Occipital lobe (tissue), 2 donors: Measurements from ENCODE around the gene BLACAT1. TPM values are rescaled to one million over a fixed set of nuclear protein-coding genes. Genes with fewer than 3 reads are reported as not detected.

Experiments used
- DNase-seq: peaks from one replicate; lab custom pipeline; 2025; lab: John Stamatoyannopoulos, UW
- total RNA-seq: library from RNA; depleted of rRNA; stranded (reverse); fragments of >200 nt; gene quantifications from one replicate; pipeline ENCODE4 v1.2.3, GENCODE V29; 2014

BLACAT1 gene
- total RNA-seq, 1 donor from 2014 or later, result 0.94 TPM

GRCh38 chr1:205456868-205457745 is 1.3 kb upstream of the BLACAT1 start:
- DNase-seq, result no peak

- no peak for DNase-seq
Measured at GRCh38 chr1:205456383-205456867, 580 bp upstream of the BLACAT1 start.

- no peak for DNase-seq
Measured at GRCh38 chr1:205454903-205455335, 926 bp downstream of the BLACAT1 start.

DNA sequence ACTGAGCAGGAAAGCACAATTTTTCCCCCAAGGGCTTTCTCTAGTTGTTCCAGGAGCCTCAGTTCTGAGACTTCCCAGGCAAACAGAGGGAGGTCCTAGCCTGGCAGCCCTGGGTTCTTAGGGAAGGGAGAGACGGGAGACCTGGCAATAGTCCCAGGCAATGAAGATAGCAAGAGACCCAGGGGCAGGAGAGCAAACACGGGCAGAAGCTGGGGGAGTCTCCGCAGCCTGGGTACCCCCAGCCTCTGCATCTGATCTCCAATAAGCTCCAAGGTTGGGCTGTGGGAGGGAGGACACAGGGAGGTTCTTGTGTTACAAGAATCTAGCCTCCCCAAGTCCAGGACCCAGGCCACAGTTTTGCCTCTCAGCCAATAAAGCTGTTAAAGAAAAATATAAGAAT is 2.4 kb downstream of the BLACAT1 start:
- no peak for DNase-seq

DNA sequence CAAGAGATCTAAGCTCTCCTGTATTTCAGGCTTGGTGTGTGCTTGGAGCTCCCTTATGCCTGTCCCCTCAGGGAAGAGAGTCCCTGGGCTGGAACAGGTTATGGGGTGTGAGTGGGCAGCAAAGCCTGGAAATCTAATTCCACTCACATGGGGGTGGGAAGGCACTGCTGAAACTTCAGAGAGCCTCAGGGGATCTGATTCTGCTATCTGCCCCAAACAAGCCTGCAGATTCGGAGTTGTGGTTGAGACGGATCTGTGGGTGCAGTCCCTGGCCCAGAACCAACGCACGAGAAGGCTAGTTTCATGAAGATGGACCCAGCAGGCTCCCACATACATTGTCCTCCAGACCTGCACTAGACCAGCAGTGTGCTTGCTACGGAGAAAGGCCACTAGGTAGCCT is 2.9 kb downstream of the BLACAT1 start:
- no peak for DNase-seq

GRCh38 chr1:205452364-205452763 is 3.5 kb downstream of the BLACAT1 start:
- no peak for DNase-seq

DNA sequence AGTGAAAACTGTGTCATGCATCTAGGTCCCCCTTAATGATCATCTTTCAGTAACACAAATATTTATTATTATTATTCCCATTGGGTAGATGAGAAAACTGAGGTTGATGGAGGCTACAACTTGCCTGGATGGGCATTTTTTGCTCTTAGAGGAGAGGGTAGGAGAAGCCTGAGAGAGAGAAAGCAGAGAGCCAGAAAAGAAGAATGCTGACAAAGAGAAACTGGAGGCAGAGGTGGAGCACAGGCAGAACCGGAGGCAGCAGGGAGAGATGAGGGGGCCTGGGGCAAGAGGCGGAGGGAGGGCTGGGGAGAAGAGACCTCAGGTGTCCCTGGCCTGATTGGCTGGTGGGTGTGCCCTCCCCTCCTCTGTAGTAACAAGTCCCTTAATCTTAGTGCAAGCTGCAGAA is 4.1 kb downstream of the BLACAT1 start:
- DNase-seq, result no peak

DNA sequence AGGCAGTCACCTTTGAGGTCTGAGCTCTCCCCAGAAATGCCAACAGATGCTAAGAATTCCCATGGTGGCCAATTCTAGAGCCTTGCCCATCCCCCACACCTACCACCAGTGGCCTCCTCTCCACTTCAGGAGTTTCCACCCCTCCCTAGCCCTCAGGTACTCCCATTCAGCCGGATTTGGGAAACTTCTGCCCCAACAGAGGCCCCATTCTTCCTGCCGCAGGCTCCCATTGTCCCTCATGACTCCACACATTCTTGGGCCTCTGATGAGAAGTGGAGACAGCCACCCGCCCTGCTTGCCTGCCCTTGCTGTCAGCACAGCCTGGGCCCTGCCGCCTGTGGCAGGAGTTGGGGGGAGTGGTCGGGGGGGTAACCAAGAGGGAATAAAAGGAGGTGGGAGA is 4.6 kb downstream of the BLACAT1 start:
- DNase-seq, result no peak

DNA sequence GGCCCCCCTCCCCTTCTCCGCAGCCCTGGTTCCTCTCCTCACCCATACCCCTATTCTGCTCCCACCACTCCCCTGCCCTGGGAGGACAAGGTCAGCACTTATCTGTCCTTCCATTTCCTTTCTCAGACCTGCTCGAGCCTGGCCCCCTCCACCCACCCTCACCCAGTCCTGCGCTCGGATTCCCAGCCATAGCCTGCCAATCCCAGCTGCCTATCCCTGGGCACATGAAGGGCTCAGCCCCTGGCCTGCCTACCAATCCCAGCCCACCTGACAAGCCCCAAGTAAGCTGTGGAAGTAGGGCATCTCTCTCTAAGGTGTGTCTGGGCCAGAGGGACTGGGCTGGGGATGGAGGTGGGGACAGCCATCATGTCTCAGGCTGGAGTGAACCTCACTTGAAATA is 5.4 kb downstream of the BLACAT1 start:
- no peak for DNase-seq

DNA sequence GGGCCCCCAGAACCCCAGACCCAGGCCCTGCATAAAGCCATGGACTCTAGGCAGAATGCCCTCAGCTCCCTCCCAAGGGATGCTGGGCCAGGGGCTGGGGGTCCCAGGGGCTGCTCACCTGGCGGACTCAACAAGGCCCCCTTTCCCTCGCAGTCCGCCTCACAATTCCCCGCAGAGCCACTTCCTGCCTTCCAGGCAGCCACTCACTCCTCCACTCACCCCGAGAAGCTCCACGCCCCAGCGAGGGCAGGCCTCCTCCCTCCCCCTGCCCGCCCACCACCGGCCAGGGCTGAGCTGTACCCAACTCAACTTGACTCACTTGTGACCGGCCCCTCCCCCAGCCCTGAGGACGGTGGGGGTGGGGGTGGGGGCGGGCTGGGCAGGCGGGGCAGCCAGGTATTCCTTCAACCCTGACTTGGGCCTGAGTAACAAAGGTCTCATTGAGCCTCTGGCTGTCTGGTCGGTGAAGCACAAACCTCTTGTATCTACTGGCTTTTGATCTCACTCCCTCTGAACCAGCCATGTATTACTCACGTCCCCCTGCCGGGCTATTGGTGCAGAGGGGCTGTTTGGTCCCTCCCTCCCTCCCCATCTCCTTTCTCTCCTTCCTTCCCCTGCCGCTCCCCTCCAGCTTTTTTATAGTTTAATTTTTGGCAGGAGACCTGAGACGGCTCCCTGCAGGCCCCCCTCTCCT is 5.9 kb downstream of the BLACAT1 start:
- no peak for DNase-seq

DNA sequence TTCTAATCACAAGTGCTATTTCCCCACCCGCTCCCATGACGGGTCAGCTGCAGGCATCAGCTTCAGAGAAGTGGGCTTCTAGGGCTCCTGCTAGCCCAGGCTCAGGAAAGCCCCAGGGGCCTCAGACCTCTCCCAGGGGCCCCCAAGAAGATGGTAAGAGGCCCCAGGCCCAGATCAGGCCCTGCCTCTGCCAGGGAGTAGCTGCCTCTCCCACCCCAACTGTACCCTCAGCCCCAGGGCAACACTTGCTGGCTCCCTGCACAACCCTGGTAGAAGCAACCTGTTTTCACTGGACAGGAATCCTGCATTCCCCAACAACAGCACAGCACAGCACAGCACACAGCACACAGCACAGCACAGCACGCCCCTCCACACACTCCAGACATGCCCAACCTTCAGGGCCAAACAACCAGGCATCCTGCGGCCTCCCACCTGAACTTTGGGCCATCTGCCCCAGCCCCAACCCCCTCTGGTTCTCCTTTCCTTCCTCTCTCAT is 6.5 kb downstream of the BLACAT1 start:
- no peak for DNase-seq

- no peak for DNase-seq
Measured at GRCh38 chr1:205448540-205449253, 7.1 kb downstream of the BLACAT1 start.

DNA sequence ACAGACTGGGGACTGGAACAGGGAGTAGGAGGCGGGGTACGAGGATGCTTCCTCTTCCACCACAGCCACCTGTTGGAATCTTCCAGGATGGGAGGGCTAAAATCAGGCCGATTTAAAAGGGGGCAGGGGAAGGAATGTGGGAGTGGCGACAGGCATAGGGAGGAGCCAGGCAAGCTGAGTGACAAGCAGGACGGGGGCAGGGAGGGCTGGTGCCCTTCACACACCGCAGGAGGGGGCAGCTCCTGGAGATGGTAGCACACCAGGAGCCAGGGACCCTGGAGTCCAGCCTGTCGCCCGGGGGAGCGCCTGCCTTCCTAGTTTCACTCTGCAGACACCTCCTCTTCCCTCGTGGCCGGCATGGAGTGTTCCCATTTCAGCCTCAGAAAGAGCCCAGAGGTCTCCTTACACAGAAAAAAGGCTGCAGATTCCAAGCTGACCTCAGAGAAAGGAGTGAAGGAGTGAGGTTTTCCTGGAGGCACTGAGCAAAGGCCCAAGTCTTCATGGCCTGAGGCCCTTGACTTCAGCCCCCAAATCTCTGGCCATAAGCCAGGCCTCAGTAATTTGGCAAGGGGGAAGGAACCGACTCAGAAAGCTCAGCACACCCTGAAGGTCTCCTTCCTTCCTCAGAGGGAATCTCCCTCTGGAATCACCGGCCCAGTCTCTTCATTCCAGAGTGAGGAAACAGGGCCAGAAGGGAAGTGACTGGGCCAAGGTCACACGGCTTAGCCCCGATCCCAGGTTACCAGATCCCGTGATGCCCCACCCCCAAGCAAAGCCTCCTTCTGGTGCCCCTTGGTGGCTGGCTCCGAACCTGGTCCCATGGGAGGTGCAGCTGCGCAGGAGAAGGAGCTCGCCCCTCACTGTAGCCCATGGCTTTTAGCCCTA is 8.1 kb downstream of the BLACAT1 start:
- DNase-seq, result no peak

DNA sequence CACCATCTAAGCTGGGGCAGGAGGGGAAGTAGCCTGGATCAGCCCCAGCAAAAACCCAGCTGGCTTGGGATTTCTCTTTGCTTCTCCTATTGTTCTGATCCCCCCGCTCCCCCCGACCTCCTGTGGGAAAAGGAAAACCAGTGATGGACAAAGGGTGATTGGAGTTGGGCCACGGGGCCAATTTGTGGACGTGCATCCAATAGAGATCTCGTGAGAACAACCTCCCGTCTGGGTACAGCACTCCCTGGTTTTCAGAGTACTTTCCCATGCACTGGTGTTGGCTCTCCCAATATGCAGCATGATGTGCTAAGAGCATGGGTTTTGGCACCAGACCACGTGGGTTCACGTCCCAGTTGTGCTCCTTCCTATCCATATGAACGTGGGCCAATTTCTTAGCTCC is 9.0 kb downstream of the BLACAT1 start:
- DNase-seq, result no peak

DNA sequence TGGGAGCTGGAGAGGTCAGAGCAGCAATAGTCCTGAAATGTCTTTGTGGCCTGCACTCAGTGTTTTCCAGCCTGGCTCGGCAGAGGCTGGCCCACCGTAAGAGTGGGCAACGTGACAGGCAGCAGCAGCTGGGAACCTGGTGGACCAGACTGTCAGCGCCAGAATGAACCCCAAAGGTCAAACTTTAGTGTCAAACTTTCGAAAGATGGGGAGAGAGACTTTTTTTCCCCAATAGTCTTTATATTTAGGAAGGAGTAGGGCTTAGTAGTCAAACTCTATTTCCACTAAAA is 10.3 kb downstream of the BLACAT1 start:
- DNase-seq, result no peak

DNA sequence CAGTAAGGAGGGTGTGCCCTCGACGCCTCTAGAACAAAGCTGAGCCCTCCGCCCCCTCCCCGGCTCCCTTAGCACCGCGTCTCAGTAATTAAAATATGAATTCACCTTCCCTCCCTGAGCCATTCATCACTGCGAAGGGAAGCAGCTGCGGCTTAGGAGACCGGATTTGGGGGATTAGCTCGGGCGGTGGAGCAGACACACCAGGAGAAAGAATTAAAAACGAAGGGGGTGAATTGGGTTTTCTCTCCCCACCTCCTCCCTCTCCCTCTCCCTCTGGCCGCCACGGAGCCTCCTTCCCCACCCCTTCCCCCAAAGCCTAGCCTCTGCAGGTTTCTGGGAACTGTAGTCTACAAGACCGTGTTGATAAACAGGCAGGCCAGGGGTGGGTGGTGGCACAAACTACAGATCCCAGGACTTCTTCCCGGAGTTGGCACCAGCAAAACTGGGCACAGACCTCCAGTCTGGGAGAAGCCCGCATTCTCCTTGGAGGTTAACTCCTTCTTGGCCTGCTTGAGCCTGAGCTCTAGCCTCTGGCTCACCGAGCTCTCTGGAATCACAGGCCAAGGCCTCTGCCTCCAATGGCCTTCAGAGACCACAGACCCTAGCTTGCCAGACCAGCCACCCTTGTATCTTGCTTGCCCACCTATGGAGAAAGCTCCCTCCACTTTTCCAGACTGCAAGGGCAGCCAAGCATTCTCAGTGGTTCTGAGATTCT is 10.8 kb downstream of the BLACAT1 start:
- peak; percentile 81 for DNase-seq

DNA sequence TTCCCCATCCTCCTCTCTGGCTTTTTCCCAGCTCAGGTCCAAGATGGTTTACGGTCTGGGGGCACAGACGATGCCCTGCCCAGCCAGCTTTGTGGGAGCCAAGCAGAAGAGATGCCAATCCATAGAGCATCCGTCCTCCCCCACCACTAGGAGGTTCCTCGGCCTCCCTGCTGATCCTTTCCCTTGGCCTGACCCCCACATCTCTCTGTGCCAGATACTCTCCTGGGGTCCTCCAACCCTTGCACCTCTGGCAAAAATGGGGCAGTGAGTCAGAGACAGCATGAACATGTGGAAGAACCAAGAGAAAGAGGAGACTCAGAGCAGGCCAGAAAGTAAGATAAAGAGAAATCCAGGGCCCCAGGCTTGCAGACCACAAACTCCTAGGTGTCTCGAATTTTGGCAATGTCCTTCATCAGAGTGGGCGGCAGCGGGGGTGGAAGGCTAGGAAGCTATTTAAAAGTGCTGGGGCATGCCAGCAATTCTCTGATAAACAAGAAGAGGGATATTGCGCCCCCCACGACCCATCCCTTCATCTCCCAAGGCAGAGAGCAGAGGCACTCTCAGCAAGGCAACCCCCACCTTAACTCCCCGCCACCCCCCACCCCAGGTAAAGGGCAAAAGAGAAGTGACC is 11.4 kb downstream of the BLACAT1 start:
- DNase-seq, result no peak

- DNase-seq, result no peak
Measured at GRCh38 chr1:205443585-205444299, 12.1 kb downstream of the BLACAT1 start.

GRCh38 chr1:205442051-205442725 is 13.7 kb downstream of the BLACAT1 start:
- DNase-seq, result no peak
